IMR-90 (cell line): ENCODE results near the gene WDR27. TPM values are rescaled to one million over a fixed set of nuclear protein-coding genes. Genes with fewer than 3 reads are reported as not detected.
A peak's percentile ranks its signal among the peaks of the same experiment; 100 is the strongest.

ENCODE experiments used
- ATAC-seq: fragments of 200-7000 bp; cut with Tn5 transposase; 2 replicates; pipeline ENCODE4 v1.9.1; 2020; ENCODE audit warnings: low read depth, mild to moderate bottlenecking, moderate library complexity
- BruUV-seq: library from RNA; stranded (reverse); fragments of 400-500 nt; replicated peaks from 2 replicates; lab custom pipeline; 2021; lab: Mats Ljungman, UMichigan
- CTCF ChIA-PET: fragments of 300-600 bp; formaldehyde crosslinking; extraction: SDS; loops from one replicate; lab custom pipeline; 2021; ENCODE audit warnings: antibody characterized with exemption; lab: Yijun Ruan, JAX
- POLR2A ChIA-PET: fragments of 300-600 bp; sonication (Branson Sonifier 250); formaldehyde crosslinking; loops from one replicate; lab custom pipeline; 2022; ENCODE audit warnings: antibody characterized with exemption; ENCODE audit not compliant: unreplicated experiment; lab: Charles Lee
- DNase-seq: peaks from one replicate; pipeline ENCODE4 v3.0.0; 2013
- H2AFZ ChIP-seq: replicated peaks from 2 replicates; pipeline ENCODE3; 2013; ENCODE audit warnings: low read length, mild to moderate bottlenecking; ENCODE audit not compliant: poor library complexity
- H2AK5ac ChIP-seq: 2 replicates; pipeline ENCODE4 v1.6.1; 2013; ENCODE audit warnings: low read depth, low read length, inconsistent platforms
- H2AK9ac ChIP-seq: replicated peaks from 2 replicates; pipeline ENCODE3; 2013; ENCODE audit warnings: mild to moderate bottlenecking, low read depth, low read length, moderate library complexity; ENCODE audit not compliant: poor library complexity
- H2BK120ac ChIP-seq: 2 replicates; pipeline ENCODE4 v1.6.1; 2013; ENCODE audit warnings: low read depth, low read length, inconsistent platforms
- H2BK15ac ChIP-seq: 3 replicates; pipeline ENCODE4 v1.6.1; 2013; ENCODE audit warnings: low read depth, low read length, inconsistent platforms
- H2BK20ac ChIP-seq: 2 replicates; pipeline ENCODE4 v1.6.1; 2013; ENCODE audit warnings: low read depth, mild to moderate bottlenecking, inconsistent platforms, low read length, moderate library complexity
- H2BK5ac ChIP-seq: 2 replicates; pipeline ENCODE4 v1.6.1; 2013; ENCODE audit warnings: mild to moderate bottlenecking, low read depth, low read length, inconsistent platforms; ENCODE audit not compliant: poor library complexity, severe bottlenecking
- H3K14ac ChIP-seq: replicated peaks from 2 replicates; pipeline ENCODE4 v1.6.1; 2013; ENCODE audit warnings: low read depth, low read length, inconsistent platforms
- H3K18ac ChIP-seq: 2 replicates; pipeline ENCODE4 v1.6.1; 2013; ENCODE audit warnings: low read depth, low read length, control low read depth
- H3K23ac ChIP-seq: 2 replicates; pipeline ENCODE4 v1.6.1; 2013; ENCODE audit warnings: low read depth, low read length, inconsistent platforms
- H3K27ac ChIP-seq: 2 replicates; pipeline ENCODE4 v1.5.1; 2013; ENCODE audit warnings: mild to moderate bottlenecking, control low read depth, low read length; ENCODE audit not compliant: insufficient read depth
- H3K27me3 ChIP-seq: 2 replicates; pipeline ENCODE4 v1.6.1; 2013; ENCODE audit warnings: low read length; ENCODE audit not compliant: control insufficient read depth, insufficient read depth
- H3K36me3 ChIP-seq: 2 replicates; pipeline ENCODE4 v1.6.1; 2013; ENCODE audit warnings: low read length, mixed read lengths; ENCODE audit not compliant: control insufficient read depth, insufficient read depth
- H3K4ac ChIP-seq: 2 replicates; pipeline ENCODE4 v1.6.1; 2013; ENCODE audit warnings: low read depth, low read length, inconsistent platforms
- H3K4me1 ChIP-seq: 2 replicates; pipeline ENCODE4 v1.6.1; 2013; ENCODE audit warnings: low read length, mixed read lengths; ENCODE audit not compliant: control insufficient read depth, insufficient read depth
- H3K4me2 ChIP-seq: 2 replicates; pipeline ENCODE4 v1.6.1; 2013; ENCODE audit warnings: low read depth, mild to moderate bottlenecking, control low read depth, low read length, moderate library complexity
- H3K4me3 ChIP-seq: 2 replicates; pipeline ENCODE4 v1.5.1; 2013; ENCODE audit warnings: low read depth, mild to moderate bottlenecking, control low read depth, low read length, moderate library complexity; ENCODE audit not compliant: insufficient read depth
- H3K56ac ChIP-seq: 2 replicates; pipeline ENCODE4 v1.6.1; 2013; ENCODE audit warnings: low read length, inconsistent platforms; ENCODE audit not compliant: insufficient read depth; ENCODE audit errors: extremely low read depth
- H3K79me1 ChIP-seq, 2 experiments: 2 replicates each; pipeline ENCODE4 v1.6.1; 2013; ENCODE audit warnings: low read length in 2 of 2, inconsistent platforms in 1 of 2, low read depth in 1 of 2
- H3K9ac ChIP-seq: 2 replicates; pipeline ENCODE4 v1.6.1; 2013; ENCODE audit warnings: low read depth, low read length, control low read depth
- H3K9me1 ChIP-seq: 2 replicates; pipeline ENCODE4 v1.6.1; 2013; ENCODE audit warnings: low read length, inconsistent platforms; ENCODE audit not compliant: insufficient read depth
- H3K9me3 ChIP-seq: 2 replicates; pipeline ENCODE4 v1.6.1; 2013; ENCODE audit warnings: low read length; ENCODE audit not compliant: control insufficient read depth, insufficient read depth
- H4K20me1 ChIP-seq: 2 replicates; pipeline ENCODE4 v1.6.1; 2013; ENCODE audit warnings: low read length, inconsistent platforms; ENCODE audit not compliant: insufficient read depth
- H4K5ac ChIP-seq: 2 replicates; pipeline ENCODE4 v1.6.1; 2013; ENCODE audit warnings: mild to moderate bottlenecking, low read depth, low read length, control low read depth
- H4K8ac ChIP-seq, 2 experiments: 2 replicates each; pipeline ENCODE4 v1.6.1; 2013; ENCODE audit warnings: low read depth in 2 of 2, low read length in 2 of 2, control low read depth in 1 of 2, inconsistent platforms in 1 of 2
- H4K91ac ChIP-seq: 2 replicates; pipeline ENCODE4 v1.6.1; 2013; ENCODE audit warnings: low read depth, low read length, inconsistent platforms; ENCODE audit not compliant: insufficient read depth
- CEBPB ChIP-seq: IDR thresholded peaks from 2 replicates; pipeline ENCODE4 v1.6.1; 2012; ENCODE audit warnings: low read depth, low read length, improper control_type of control experiment
- CHD1 ChIP-seq: IDR thresholded peaks from 2 replicates; pipeline ENCODE4 v1.6.1; 2012; ENCODE audit warnings: low read depth, low read length, improper control_type of control experiment
- CTCF ChIP-seq: conservative IDR thresholded peaks from 2 replicates; pipeline ENCODE4 v1.5.1; 2012; ENCODE audit warnings: mild to moderate bottlenecking, low read depth, low read length, improper control_type of control experiment
- ELK1 ChIP-seq: fragments of 150-350 bp; IDR thresholded peaks from 2 replicates; pipeline ENCODE4 v1.6.1; 2016; ENCODE audit warnings: low read depth, mild to moderate bottlenecking, low read length, moderate library complexity, borderline replicate concordance
- MAFK ChIP-seq: IDR thresholded peaks from 2 replicates; pipeline ENCODE4 v1.6.1; 2012; ENCODE audit warnings: low read depth, low read length, improper control_type of control experiment
- RAD21 ChIP-seq: IDR thresholded peaks from 2 replicates; pipeline ENCODE4 v1.6.1; 2012; ENCODE audit warnings: low read length, improper control_type of control experiment
- RCOR1 ChIP-seq: IDR thresholded peaks from 2 replicates; pipeline ENCODE4 v1.6.1; 2012; ENCODE audit warnings: mild to moderate bottlenecking, low read length, improper control_type of control experiment; ENCODE audit not compliant: insufficient replicate concordance
- USF2 ChIP-seq: fragments of 150-350 bp; IDR thresholded peaks from 2 replicates; pipeline ENCODE4 v1.6.1; 2017; ENCODE audit warnings: mild to moderate bottlenecking, antibody characterized with exemption, low read length, low read depth
- WGBS, 2 experiments: methylation state at CpG; one replicate each; pipeline versions ENCODE4 v1.1.5 to v1.1.7; 2013; ENCODE audit warnings: missing lambda C conversion rate in 2 of 2; ENCODE audit not compliant: insufficient read length in 1 of 2; ENCODE audit errors: extremely low coverage in 2 of 2; 5-methylcytosine and 5-hydroxymethylcytosine counted together
- dilution Hi-C: fragments of 300-500 bp; cut with HindIII; formaldehyde crosslinking; loops from one replicate; pipeline ENCODE4 v1.14.3; 2018; ENCODE audit warnings: low sequenced_read_pairs; ENCODE audit not compliant: unreplicated experiment
- in situ Hi-C: fragments of 300-500 bp; cut with MboI; formaldehyde crosslinking; loops from 3 replicates; pipeline ENCODE4 v1.14.3; 2019; ENCODE audit warnings: low sequenced_read_pairs, inconsistent platforms, mixed read lengths
- intact Hi-C: fragments of 100-400 bp; cut with micrococcal nuclease; formaldehyde crosslinking; loops from 2 replicates; pipeline ENCODE4 v1.10.0; 2022
- polyA plus RNA-seq, 3 experiments: library from polyadenylated mRNA; depleted of rRNA; stranded (reverse); fragments of >200 nt; gene quantifications; 2 replicates each; pipeline ENCODE4 v1.2.3, GENCODE V29; 2012; ENCODE audit warnings: low replicate concordance in 1 of 3
- total RNA-seq: library from RNA; depleted of rRNA; stranded (reverse); fragments of >200 nt; gene quantifications from 2 replicates; pipeline ENCODE4 v1.2.3, GENCODE V29; 2012

WDR27 gene
- total and polyA plus RNA-seq, 2 of the 4 experiments (the other 2 are of a cell fraction), result 7.0 to 18.5 TPM

GRCh38 chr6:169527306-169527705 is 174.5 kb downstream of the WDR27 start:
- no peaks in the 10 kb centered on the region for H3K27me3 ChIP-seq
- no peak overlapping the region for H3K4me2 ChIP-seq
- peak; percentile 60 for ATAC-seq
- BruUV-seq, result no TSS peak
- H4K8ac ChIP-seq, result no peak overlapping the region
- dilution Hi-C loops, result no loop called here
- intact Hi-C loops, result loop anchor here (10.0 kb wide), 3 partner anchors 453 to 1373 kb away; no protein-coding TSS in a partner anchor
- H4K5ac ChIP-seq, result no peak overlapping the region
- no peak overlapping the region for H3K23ac ChIP-seq
- H3K36me3 ChIP-seq, result no peaks in the 10 kb centered on the region
- H3K18ac ChIP-seq, result no peak overlapping the region
- no peak overlapping the region for H3K9ac ChIP-seq
- no peak overlapping the region for H2AK9ac ChIP-seq
- peaks cover 7% of the 10 kb centered on the region for H3K9me1 ChIP-seq
- ChIA-PET CTCF (no interaction called here), POLR2A (no interaction called here)
- no peak overlapping the region for H3K4me3 ChIP-seq
- TF ChIP-seq ELK1, result no peak
- TF ChIP-seq USF2, result no peak
- TF ChIP-seq CEBPB, result peak; percentile 96
- no peak for TF ChIP-seq CHD1
- TF ChIP-seq RCOR1, result no peak
- no peak for TF ChIP-seq MAFK
- TF ChIP-seq CTCF, result no peak
- no peak for TF ChIP-seq RAD21
- no peak overlapping the region for H2BK120ac ChIP-seq
- no peak overlapping the region for H3K27ac ChIP-seq
- H2BK15ac ChIP-seq, result no peak overlapping the region
- no peak overlapping the region for H3K14ac ChIP-seq
- no peak overlapping the region for H2AFZ ChIP-seq
- no CpG with 5 or more reads among the region's 1 CpG for WGBS, 2 experiments
- peak; percentile 61 for DNase-seq
- no peaks in the 10 kb centered on the region for H4K20me1 ChIP-seq
- H3K9me3 ChIP-seq, result no peaks in the 10 kb centered on the region
- H4K91ac ChIP-seq, result no peak overlapping the region
- no peaks in the 10 kb centered on the region for H3K79me1 ChIP-seq
- no peak overlapping the region for H3K56ac ChIP-seq
- H2AK5ac ChIP-seq, result no peak overlapping the region
- no peak overlapping the region for H2BK20ac ChIP-seq
- in situ Hi-C loops, result no loop called here
- no peak overlapping the region for H3K4ac ChIP-seq
- peaks cover 10% of the 10 kb centered on the region for H3K4me1 ChIP-seq
- H2BK5ac ChIP-seq, result peak overlapping the region; percentile 70
